ENCODE data around the gene CHRNA4.

Gene CHRNA4

DNA sequence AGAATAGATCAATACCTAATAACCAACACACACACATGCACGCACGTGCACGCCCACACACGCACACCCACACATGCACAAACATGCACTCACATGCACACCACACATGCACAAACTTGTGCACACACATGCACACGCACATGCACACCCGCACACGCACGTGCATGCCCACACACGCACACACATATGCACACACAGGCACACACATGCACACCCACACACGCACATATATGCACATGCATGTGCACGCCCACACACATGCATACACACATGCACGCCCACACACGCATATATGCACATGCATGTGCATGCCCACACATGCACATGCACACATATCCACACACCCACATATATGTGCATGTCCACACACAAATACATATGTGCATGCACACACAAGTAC lies 26.2 kb upstream of the CHRNA4 start:
- Histone ChIP-seq H3K4me1 (no peaks in the 10 kb centered on the region), H3K27ac (no peak overlapping the region), H3K4me3 (ENCODE audit: low read depth, low read length) (no peak overlapping the region), H3K79me2 (no peaks in the 10 kb centered on the region), H3K36me3 (ENCODE audit: control insufficient read depth, insufficient read depth, low read length) (no peaks in the 10 kb centered on the region), H3K9ac (no peak overlapping the region), H3K9me3 (ENCODE audit: control insufficient read depth, low read length) (peaks cover 5% of the 10 kb centered on the region), H2AFZ (no peak overlapping the region), H3K4me2 (ENCODE audit: low read length) (no peak overlapping the region), H3K27me3 (ENCODE audit: control insufficient read depth, insufficient read depth, low read length) (no peaks in the 10 kb centered on the region)
- TF ChIP-seq, protein P1, sequence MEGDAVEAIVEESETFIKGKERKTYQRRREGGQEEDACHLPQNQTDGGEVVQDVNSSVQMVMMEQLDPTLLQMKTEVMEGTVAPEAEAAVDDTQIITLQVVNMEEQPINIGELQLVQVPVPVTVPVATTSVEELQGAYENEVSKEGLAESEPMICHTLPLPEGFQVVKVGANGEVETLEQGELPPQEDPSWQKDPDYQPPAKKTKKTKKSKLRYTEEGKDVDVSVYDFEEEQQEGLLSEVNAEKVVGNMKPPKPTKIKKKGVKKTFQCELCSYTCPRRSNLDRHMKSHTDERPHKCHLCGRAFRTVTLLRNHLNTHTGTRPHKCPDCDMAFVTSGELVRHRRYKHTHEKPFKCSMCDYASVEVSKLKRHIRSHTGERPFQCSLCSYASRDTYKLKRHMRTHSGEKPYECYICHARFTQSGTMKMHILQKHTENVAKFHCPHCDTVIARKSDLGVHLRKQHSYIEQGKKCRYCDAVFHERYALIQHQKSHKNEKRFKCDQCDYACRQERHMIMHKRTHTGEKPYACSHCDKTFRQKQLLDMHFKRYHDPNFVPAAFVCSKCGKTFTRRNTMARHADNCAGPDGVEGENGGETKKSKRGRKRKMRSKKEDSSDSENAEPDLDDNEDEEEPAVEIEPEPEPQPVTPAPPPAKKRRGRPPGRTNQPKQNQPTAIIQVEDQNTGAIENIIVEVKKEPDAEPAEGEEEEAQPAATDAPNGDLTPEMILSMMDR (IDR thresholded peaks at IDR 0.05) = no peak

DNA sequence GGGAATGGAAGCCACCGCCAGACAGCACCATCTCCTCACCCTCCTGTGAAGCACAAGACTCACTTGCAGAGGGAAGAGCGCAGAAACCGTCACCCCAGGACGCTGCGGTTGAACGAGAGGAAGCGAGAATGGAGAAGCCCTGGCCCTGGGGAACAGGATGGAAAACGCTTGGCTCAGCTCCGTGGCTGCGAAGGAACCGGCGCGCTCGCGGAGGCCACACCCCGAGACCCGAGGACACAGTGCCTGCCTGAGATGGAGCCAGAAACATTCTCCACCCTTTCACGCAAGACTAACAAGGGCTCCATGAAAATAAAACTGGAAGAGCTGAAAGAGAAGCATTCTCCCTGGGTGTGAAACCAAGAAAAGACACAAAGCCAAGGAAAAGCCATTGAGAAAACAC lies 25.3 kb upstream of the CHRNA4 start:
- Histone ChIP-seq H3K4me3 (ENCODE audit: low read depth, low read length) (no peak overlapping the region), H3K4me1 (peaks cover 4% of the 10 kb centered on the region), H3K4me2 (ENCODE audit: low read length) (no peak overlapping the region), H3K27ac (no peak overlapping the region), H3K9me3 (ENCODE audit: control insufficient read depth, low read length) (peaks cover 5% of the 10 kb centered on the region), H3K9ac (no peak overlapping the region), H3K79me2 (no peaks in the 10 kb centered on the region), H2AFZ (no peak overlapping the region), H3K36me3 (ENCODE audit: control insufficient read depth, insufficient read depth, low read length) (no peaks in the 10 kb centered on the region), H3K27me3 (ENCODE audit: control insufficient read depth, insufficient read depth, low read length) (no peaks in the 10 kb centered on the region)
- TF ChIP-seq, protein P1 (IDR thresholded peaks at IDR 0.05) = no peak

DNA sequence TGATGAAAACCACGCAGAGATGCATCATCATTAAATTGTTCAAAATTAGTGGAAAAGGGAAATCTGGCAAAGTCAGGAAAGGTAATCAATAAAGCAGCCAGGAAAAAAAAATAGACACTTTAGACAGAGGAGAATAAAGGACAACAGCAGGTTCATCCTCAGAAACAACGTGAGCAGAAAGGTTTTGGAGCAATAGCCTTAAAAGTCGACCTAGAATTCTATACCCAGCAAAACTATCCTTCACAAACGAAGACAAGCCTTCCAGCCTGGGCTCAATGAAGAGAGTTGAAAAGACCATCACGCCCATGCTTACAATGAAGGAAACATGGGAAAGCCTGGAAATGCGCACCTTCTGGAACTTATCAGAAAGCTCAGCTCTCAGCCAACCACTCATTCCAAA lies 24.7 kb upstream of the CHRNA4 start:
- H3K4me2 ChIP-seq (ENCODE audit: low read length) = no peak overlapping the region
- no peak overlapping the region for H3K4me3 ChIP-seq (ENCODE audit: low read depth, low read length)
- H3K27me3 ChIP-seq (ENCODE audit: control insufficient read depth, insufficient read depth, low read length) = no peaks in the 10 kb centered on the region
- TF ChIP-seq, protein P1 (IDR thresholded peaks at IDR 0.05) = no peak
- H3K9me3 ChIP-seq (ENCODE audit: control insufficient read depth, low read length) = peaks cover 5% of the 10 kb centered on the region
- H3K79me2 ChIP-seq = no peaks in the 10 kb centered on the region
- H3K27ac ChIP-seq = no peak overlapping the region
- H3K9ac ChIP-seq = no peak overlapping the region
- no peaks in the 10 kb centered on the region for H3K36me3 ChIP-seq (ENCODE audit: control insufficient read depth, insufficient read depth, low read length)
- no peak overlapping the region for H2AFZ ChIP-seq
- peaks cover 4% of the 10 kb centered on the region for H3K4me1 ChIP-seq

DNA sequence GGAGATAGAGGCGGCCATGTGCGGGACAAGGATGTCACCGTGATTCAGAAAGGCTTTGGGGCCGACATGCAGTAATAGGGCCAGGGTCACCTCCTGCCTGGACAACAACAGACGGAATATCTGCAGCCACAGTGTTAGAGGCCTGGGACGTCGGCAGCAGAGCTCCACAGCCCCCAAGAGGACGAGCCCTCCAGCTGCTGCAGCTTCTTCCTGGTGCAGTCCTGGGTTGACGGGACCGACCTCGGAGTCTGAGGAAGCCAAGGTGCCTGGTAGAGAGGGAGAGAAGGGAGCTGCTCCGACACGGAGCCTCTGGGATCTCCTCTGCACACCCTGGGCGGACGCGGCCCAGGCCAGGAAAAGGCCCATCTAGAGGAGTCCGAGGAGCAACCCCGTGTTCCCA lies 23.2 kb upstream of the CHRNA4 start:
- Histone ChIP-seq H3K9ac (no peak overlapping the region), H3K27ac (no peak overlapping the region), H2AFZ (no peak overlapping the region), H3K4me3 (ENCODE audit: low read depth, low read length) (no peak overlapping the region), H3K4me2 (ENCODE audit: low read length) (no peak overlapping the region), H3K4me1 (peaks cover 4% of the 10 kb centered on the region), H3K27me3 (ENCODE audit: control insufficient read depth, insufficient read depth, low read length) (no peaks in the 10 kb centered on the region), H3K9me3 (ENCODE audit: control insufficient read depth, low read length) (peaks cover 5% of the 10 kb centered on the region), H3K79me2 (no peaks in the 10 kb centered on the region), H3K36me3 (ENCODE audit: control insufficient read depth, insufficient read depth, low read length) (no peaks in the 10 kb centered on the region)
- TF ChIP-seq, protein P1 (IDR thresholded peaks at IDR 0.05) = no peak

DNA sequence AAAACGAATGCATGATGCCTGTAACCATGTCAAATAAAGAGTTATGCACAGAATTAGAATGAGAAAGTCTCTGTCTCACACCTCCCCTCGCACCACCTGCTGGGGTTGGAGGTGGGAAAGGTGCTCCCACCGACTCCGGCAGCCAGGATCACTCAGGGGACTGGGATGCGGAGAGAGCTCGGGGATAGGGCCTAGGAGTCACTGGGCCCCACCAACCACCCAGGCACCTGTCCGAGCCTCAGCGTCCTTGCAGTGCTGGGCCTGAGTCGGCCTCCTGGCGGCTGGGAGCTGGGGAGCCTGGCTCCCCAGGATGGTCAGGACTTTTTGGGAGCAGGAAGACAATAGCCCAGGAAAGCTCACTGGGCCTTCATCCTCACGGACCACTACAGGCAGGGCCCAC lies 22.4 kb upstream of the CHRNA4 start:
- no peak overlapping the region for H2AFZ ChIP-seq
- H3K79me2 ChIP-seq = no peaks in the 10 kb centered on the region
- H3K27me3 ChIP-seq (ENCODE audit: control insufficient read depth, insufficient read depth, low read length) = no peaks in the 10 kb centered on the region
- H3K9ac ChIP-seq = no peak overlapping the region
- H3K4me3 ChIP-seq (ENCODE audit: low read depth, low read length) = no peak overlapping the region
- no peak overlapping the region for H3K27ac ChIP-seq
- no peaks in the 10 kb centered on the region for H3K36me3 ChIP-seq (ENCODE audit: control insufficient read depth, insufficient read depth, low read length)
- TF ChIP-seq, protein P1 (IDR thresholded peaks at IDR 0.05) = no peak
- peaks cover 4% of the 10 kb centered on the region for H3K4me1 ChIP-seq
- H3K4me2 ChIP-seq (ENCODE audit: low read length) = no peak overlapping the region
- peaks cover 5% of the 10 kb centered on the region for H3K9me3 ChIP-seq (ENCODE audit: control insufficient read depth, low read length)

Measured in parathyroid adenoma (tissue), 2 donors.